SJSA1 (cell line): Measurements from ENCODE around the gene ASPM. TPM values are rescaled to one million over a fixed set of nuclear protein-coding genes. Genes with fewer than 3 reads are reported as not detected.

ENCODE experiments used
- DNase-seq, 2 experiments: peaks; one replicate each; pipeline ENCODE4 v3.0.0-alpha.2; 2015 to 2020; ENCODE audit warnings: low spot score in 2 of 2, low read depth in 1 of 2
- H3K27ac ChIP-seq: fragments of 250-450 bp; sonication (Bioruptor Pico); 2 replicates; pipeline ENCODE4 v1.5.1; 2020; ENCODE audit warnings: mild to moderate bottlenecking, moderate library complexity
- H3K27me3 ChIP-seq: fragments of 250-450 bp; sonication (Bioruptor Pico); replicated peaks from 2 replicates; pipeline ENCODE4 v1.5.1; 2020; ENCODE audit warnings: mild to moderate bottlenecking, moderate library complexity
- H3K36me3 ChIP-seq: fragments of 250-450 bp; sonication (Bioruptor Pico); 2 replicates; pipeline ENCODE4 v1.5.1; 2020; ENCODE audit warnings: mild to moderate bottlenecking
- H3K4me1 ChIP-seq: fragments of 250-450 bp; sonication (Bioruptor Pico); replicated peaks from 2 replicates; pipeline ENCODE4 v1.6.1; 2021; ENCODE audit warnings: mild to moderate bottlenecking
- H3K4me3 ChIP-seq: fragments of 250-450 bp; sonication (Bioruptor Pico); 2 replicates; pipeline ENCODE4 v1.5.1; 2020; ENCODE audit warnings: mild to moderate bottlenecking
- H3K9me3 ChIP-seq: fragments of 250-450 bp; sonication (Bioruptor Pico); replicated peaks from 2 replicates; pipeline ENCODE4 v1.5.1; 2020; ENCODE audit warnings: mild to moderate bottlenecking
- total RNA-seq: library from RNA; depleted of rRNA; stranded (reverse); fragments of >200 nt; shearing (Covaris generic); gene quantifications from 2 replicates; pipeline ENCODE4 v1.2.3, GENCODE V29; 2014; rRNA removed

ASPM gene
- total RNA-seq: 62.2 and 77.2 TPM in 2 replicates

- DNase-seq: peak; percentile 95 to 97
- Histone ChIP-seq H3K27me3 (no peaks in the 10 kb centered on the region), H3K9me3 (no peaks in the 10 kb centered on the region), H3K4me3 (peak within 1 kb of the TSS; percentile 71), H3K27ac (peak within 1 kb of the TSS; percentile 94), H3K4me1 (peaks cover 8% of the 10 kb centered on the region), H3K36me3 (peaks cover 38% of the 10 kb centered on the region)
These were observed at the start of gene ASPM for GRCh38 chr1:197146101-197147095. Gene ASPM, minus strand, starts transcription at chr1:197146669. Its CDS starts 232 bp downstream, at chr1:197146437.

GRCh38 chr1:197195100-197195499 lies 48.6 kb upstream of the ASPM start:
- Histone ChIP-seq H3K4me3 (no peak overlapping the region), H3K9me3 (no peaks in the 10 kb centered on the region), H3K27ac (no peak overlapping the region), H3K27me3 (no peaks in the 10 kb centered on the region), H3K36me3 (peaks cover 9% of the 10 kb centered on the region), H3K4me1 (peaks cover 8% of the 10 kb centered on the region)
- DNase-seq: no peak

- no peak for DNase-seq
- peaks cover 50% of the 10 kb centered on the region for H3K36me3 ChIP-seq
- no peak overlapping the region for H3K4me3 ChIP-seq
- H3K4me1 ChIP-seq: peaks cover under 1% of the 10 kb centered on the region; the same call in 1 of the 2 replicates
- H3K27me3 ChIP-seq: no peaks in the 10 kb centered on the region
- no peaks in the 10 kb centered on the region for H3K9me3 ChIP-seq
- no peak overlapping the region for H3K27ac ChIP-seq
These were observed 37.7 kb upstream of the ASPM start for GRCh38 chr1:197184190-197184589.

- Histone ChIP-seq H3K36me3 (peaks cover 55% of the 10 kb centered on the region), H3K9me3 (no peaks in the 10 kb centered on the region), H3K4me1 (peaks cover 5% of the 10 kb centered on the region; the same call in 1 of the 2 replicates), H3K27ac (no peak overlapping the region), H3K27me3 (no peaks in the 10 kb centered on the region), H3K4me3 (no peak overlapping the region)
- no peak for DNase-seq
These were observed 36.8 kb upstream of the ASPM start for GRCh38 chr1:197183195-197183748.

- H3K9me3 ChIP-seq: no peaks in the 10 kb centered on the region
- peaks cover 50% of the 10 kb centered on the region for H3K36me3 ChIP-seq
- no peak overlapping the region for H3K27ac ChIP-seq
- no peak for DNase-seq
- H3K4me3 ChIP-seq: no peak overlapping the region
- H3K27me3 ChIP-seq: no peaks in the 10 kb centered on the region
- peaks cover 5% of the 10 kb centered on the region; the same call in 1 of the 2 replicates for H3K4me1 ChIP-seq
These were observed 36.2 kb upstream of the ASPM start for GRCh38 chr1:197182716-197183115.

GRCh38 chr1:197181982-197182381 lies 35.5 kb upstream of the ASPM start:
- H3K9me3 ChIP-seq: no peaks in the 10 kb centered on the region
- H3K27me3 ChIP-seq: no peaks in the 10 kb centered on the region
- peaks cover 49% of the 10 kb centered on the region for H3K36me3 ChIP-seq
- DNase-seq: no peak
- H3K4me1 ChIP-seq: peaks cover 5% of the 10 kb centered on the region; the same call in 1 of the 2 replicates
- H3K27ac ChIP-seq: no peak overlapping the region
- no peak overlapping the region for H3K4me3 ChIP-seq

- DNase-seq: peak in 1 of 2 experiments; percentile 36
- Histone ChIP-seq H3K4me1 (peaks cover 5% of the 10 kb centered on the region; the same call in 1 of the 2 replicates), H3K9me3 (no peaks in the 10 kb centered on the region), H3K36me3 (peaks cover 47% of the 10 kb centered on the region), H3K27ac (no peak overlapping the region), H3K4me3 (no peak overlapping the region), H3K27me3 (no peaks in the 10 kb centered on the region)
These were observed 33.9 kb upstream of the ASPM start for GRCh38 chr1:197180252-197180878.

- DNase-seq: peak in 1 of 2 experiments; percentile 29
- H3K27ac ChIP-seq: peak overlapping the region; percentile 48
These were observed 32.5 kb upstream of the ASPM start for GRCh38 chr1:197178998-197179397.

GRCh38 chr1:197174818-197175217 lies 28.3 kb upstream of the ASPM start:
- no peaks in the 10 kb centered on the region for H3K9me3 ChIP-seq
- H3K4me3 ChIP-seq: no peak overlapping the region
- H3K27ac ChIP-seq: no peak overlapping the region
- no peaks in the 10 kb centered on the region for H3K27me3 ChIP-seq
- DNase-seq: no peak
- H3K36me3 ChIP-seq: peaks cover 45% of the 10 kb centered on the region
- peaks cover 5% of the 10 kb centered on the region; the same call in 1 of the 2 replicates for H3K4me1 ChIP-seq

More at GRCh38 chr1:197178998-197179397, 32.5 kb upstream of the ASPM start:
- peaks cover 5% of the 10 kb centered on the region; the same call in 1 of the 2 replicates for H3K4me1 ChIP-seq
- no peak overlapping the region for H3K4me3 ChIP-seq
- H3K9me3 ChIP-seq: no peaks in the 10 kb centered on the region
- H3K27me3 ChIP-seq: no peaks in the 10 kb centered on the region
- peaks cover 53% of the 10 kb centered on the region for H3K36me3 ChIP-seq

GRCh38 chr1:197173571-197174507 lies 27.4 kb upstream of the ASPM start:
- H3K27ac ChIP-seq: no peak overlapping the region
- H3K9me3 ChIP-seq: no peaks in the 10 kb centered on the region
- no peak overlapping the region for H3K4me3 ChIP-seq
- H3K36me3 ChIP-seq: peaks cover 39% of the 10 kb centered on the region
- DNase-seq: no peak
- H3K4me1 ChIP-seq: peaks cover 1% of the 10 kb centered on the region; the same call in 1 of the 2 replicates
- H3K27me3 ChIP-seq: no peaks in the 10 kb centered on the region

- Histone ChIP-seq H3K4me3 (no peak overlapping the region), H3K36me3 (peaks cover 31% of the 10 kb centered on the region), H3K27ac (no peak overlapping the region), H3K27me3 (no peaks in the 10 kb centered on the region), H3K9me3 (no peaks in the 10 kb centered on the region), H3K4me1 (no peaks in the 10 kb centered on the region)
- DNase-seq: no peak
These were observed 25.1 kb upstream of the ASPM start for GRCh38 chr1:197171531-197171930.

- Histone ChIP-seq H3K4me3 (no peak overlapping the region), H3K27me3 (no peaks in the 10 kb centered on the region), H3K4me1 (no peaks in the 10 kb centered on the region), H3K9me3 (no peaks in the 10 kb centered on the region), H3K27ac (no peak overlapping the region), H3K36me3 (peaks cover 26% of the 10 kb centered on the region)
- no peak for DNase-seq
These were observed 24.1 kb upstream of the ASPM start for GRCh38 chr1:197170538-197170937.

- Histone ChIP-seq H3K27me3 (no peaks in the 10 kb centered on the region), H3K4me3 (no peak overlapping the region), H3K9me3 (no peaks in the 10 kb centered on the region), H3K36me3 (no peaks in the 10 kb centered on the region), H3K27ac (no peak overlapping the region), H3K4me1 (no peaks in the 10 kb centered on the region)
- no peak for DNase-seq
These were observed 13.0 kb upstream of the ASPM start for GRCh38 chr1:197159461-197159860.
